ENCODE results near the gene GMPR.

DNA sequence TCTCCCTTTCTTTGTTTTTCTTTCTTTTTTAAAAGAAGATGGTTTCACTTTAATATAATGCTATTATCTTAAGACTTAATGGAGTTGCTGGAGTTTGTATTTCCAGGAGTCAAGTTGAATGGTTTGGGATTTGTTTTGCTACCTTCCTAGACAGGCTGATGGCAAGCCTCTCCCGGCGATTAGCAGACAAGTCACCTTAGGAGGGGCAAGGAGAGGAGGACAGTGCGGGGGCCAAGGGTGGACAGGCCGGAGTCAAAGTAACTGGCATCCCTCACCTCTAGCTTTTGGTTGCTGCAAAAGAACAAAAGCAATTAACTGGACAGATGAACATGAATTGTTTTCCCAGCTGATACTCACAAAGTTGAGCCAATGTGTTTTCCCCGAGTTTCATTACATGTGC, 57.1 kb downstream of the GMPR start:
- TF ChIP-seq, protein P1, sequence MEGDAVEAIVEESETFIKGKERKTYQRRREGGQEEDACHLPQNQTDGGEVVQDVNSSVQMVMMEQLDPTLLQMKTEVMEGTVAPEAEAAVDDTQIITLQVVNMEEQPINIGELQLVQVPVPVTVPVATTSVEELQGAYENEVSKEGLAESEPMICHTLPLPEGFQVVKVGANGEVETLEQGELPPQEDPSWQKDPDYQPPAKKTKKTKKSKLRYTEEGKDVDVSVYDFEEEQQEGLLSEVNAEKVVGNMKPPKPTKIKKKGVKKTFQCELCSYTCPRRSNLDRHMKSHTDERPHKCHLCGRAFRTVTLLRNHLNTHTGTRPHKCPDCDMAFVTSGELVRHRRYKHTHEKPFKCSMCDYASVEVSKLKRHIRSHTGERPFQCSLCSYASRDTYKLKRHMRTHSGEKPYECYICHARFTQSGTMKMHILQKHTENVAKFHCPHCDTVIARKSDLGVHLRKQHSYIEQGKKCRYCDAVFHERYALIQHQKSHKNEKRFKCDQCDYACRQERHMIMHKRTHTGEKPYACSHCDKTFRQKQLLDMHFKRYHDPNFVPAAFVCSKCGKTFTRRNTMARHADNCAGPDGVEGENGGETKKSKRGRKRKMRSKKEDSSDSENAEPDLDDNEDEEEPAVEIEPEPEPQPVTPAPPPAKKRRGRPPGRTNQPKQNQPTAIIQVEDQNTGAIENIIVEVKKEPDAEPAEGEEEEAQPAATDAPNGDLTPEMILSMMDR (IDR thresholded peaks at IDR 0.05): no peak
- no peak for TF ChIP-seq POLR2A (IDR thresholded peaks at IDR 0.05)

Measured in adrenal gland (tissue), 5 donors.